Vagina (tissue), 2 donors: Measurements from ENCODE around the gene LMNA.

Experiments
- CTCF ChIP-seq, 3 experiments: fragments of 450-650 bp in 2 of 3; fragments of 200-600 bp in 1 of 3; sonication (generic) in 1 of 3; IDR thresholded peaks; one replicate each; pipeline ENCODE4 v1.5.1; 2017 to 2019; ENCODE audit warnings: antibody characterized with exemption in 3 of 3, mild to moderate bottlenecking in 2 of 3, moderate library complexity in 2 of 3
- POLR2A ChIP-seq, 2 donors: fragments of 450-650 bp; IDR thresholded peaks; one replicate each; pipeline ENCODE4 v1.6.1; 2017; ENCODE audit warnings: antibody characterized with exemption in 2 of 2, mild to moderate bottlenecking in 2 of 2, moderate library complexity in 2 of 2
- POLR2AphosphoS5 ChIP-seq, 2 donors: sonication (generic); formaldehyde crosslinking; IDR thresholded peaks; one replicate each; pipeline ENCODE4 v1.9.0; 2017; ENCODE audit warnings: antibody characterized with exemption in 2 of 2, mild to moderate bottlenecking in 2 of 2, low read depth in 1 of 2; ENCODE audit not compliant: insufficient read depth in 1 of 2

DNA sequence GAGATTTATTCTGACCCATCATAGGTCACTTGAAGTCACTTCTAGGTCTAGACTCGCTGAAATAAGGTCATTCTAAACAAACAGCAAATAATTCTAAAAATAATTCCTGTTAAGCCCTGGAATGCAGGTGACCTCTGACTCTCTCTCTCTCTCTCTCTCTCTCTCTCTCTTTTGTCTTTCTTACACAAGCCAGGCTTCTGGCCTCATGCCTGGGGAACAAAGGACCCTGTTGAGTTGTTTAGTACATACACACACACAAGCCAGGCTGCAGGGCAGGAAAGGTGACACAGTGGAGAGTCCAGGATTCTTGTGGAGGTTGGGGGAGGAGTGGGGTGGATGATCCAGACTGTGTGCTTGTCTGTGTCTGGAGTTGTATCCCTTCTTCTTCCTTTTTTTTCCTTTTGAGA lies 28.3 kb upstream of the LMNA start:
- TF ChIP-seq CTCF (IDR thresholded peaks at IDR 0.05) (no peak), POLR2A (IDR thresholded peaks at IDR 0.05) (no peak), POLR2AphosphoS5 (IDR thresholded peaks at IDR 0.05; ENCODE audit: insufficient read depth in 1 of 2, low read depth in 1 of 2) (no peak)
